GM18519 (cell line): Measurements from ENCODE around the gene SCN4B.

Experiments
- ATAC-seq: cut with Tn5 transposase; IDR thresholded peaks from one replicate; pipeline ENCODE4 v1.9.1; 2021; ENCODE audit warnings: mild to moderate bottlenecking, moderate library complexity; ENCODE audit not compliant: unreplicated experiment, low FRiP score

The SCN4B gene

GRCh38 chr11:118106789-118107335 lies 45.8 kb downstream of the SCN4B start:
- no peak for ATAC-seq

- ATAC-seq: no peak
Observed at GRCh38 chr11:118105657-118106305, 46.8 kb downstream of the SCN4B start.

- no peak for ATAC-seq
Observed at GRCh38 chr11:118104491-118104890, 48.1 kb downstream of the SCN4B start.

GRCh38 chr11:118102721-118103261 lies 49.8 kb downstream of the SCN4B start:
- no peak for ATAC-seq

- no peak for ATAC-seq
Observed at GRCh38 chr11:118100691-118101232, 51.9 kb downstream of the SCN4B start.

GRCh38 chr11:118099838-118100556 lies 52.6 kb downstream of the SCN4B start:
- no peak for ATAC-seq

GRCh38 chr11:118098996-118099837 lies 53.4 kb downstream of the SCN4B start:
- no peak for ATAC-seq

GRCh38 chr11:118095967-118096367 lies 56.7 kb downstream of the SCN4B start:
- no peak for ATAC-seq

- no peak for ATAC-seq
Observed at GRCh38 chr11:118095493-118095892, 57.1 kb downstream of the SCN4B start.

- ATAC-seq: no peak
Observed at GRCh38 chr11:118092907-118093571, 59.6 kb downstream of the SCN4B start.

- no peak for ATAC-seq
Observed at GRCh38 chr11:118091690-118092089, 60.9 kb downstream of the SCN4B start.

- no peak for ATAC-seq
Observed at GRCh38 chr11:118090545-118091162, 62.0 kb downstream of the SCN4B start.

GRCh38 chr11:118088531-118088930 lies 64.1 kb downstream of the SCN4B start:
- no peak for ATAC-seq

GRCh38 chr11:118087931-118088330 lies 64.7 kb downstream of the SCN4B start:
- ATAC-seq: no peak

- no peak for ATAC-seq
Observed at GRCh38 chr11:118086913-118087768, 65.5 kb downstream of the SCN4B start, which contains the start of gene SMIM35. Gene SMIM35, minus strand, starts transcription at chr11:118086963. Its CDS starts 206 bp downstream, at chr11:118086757.

- ATAC-seq: no peak
Observed at GRCh38 chr11:118084656-118085055, 68.0 kb downstream of the SCN4B start.

- no peak for ATAC-seq
Observed at GRCh38 chr11:118084247-118084646, 68.4 kb downstream of the SCN4B start.
